Activated T-helper 1 cell treated with Interleukin-2 at 50 U/mL for 16 hours (primary cell): ENCODE measurements around the gene SUB1.
"Not testable (repeated sequence)": the region's sequence is repeated elsewhere in the genome, so short reads cannot be mapped to it uniquely, and the experiment has no call there.

ENCODE experiments used
- DNase-seq: peaks from one replicate; pipeline ENCODE4 v3.0.0-alpha.2; 2020; ENCODE audit warnings: low read depth

Gene SUB1

GRCh38 chr5:32600054-32600622 lies 14.8 kb downstream of the SUB1 start:
- no peak for DNase-seq

GRCh38 chr5:32601623-32602295 lies 16.4 kb downstream of the SUB1 start:
- no peak for DNase-seq

- DNase-seq, result no peak
Measured at GRCh38 chr5:32602906-32603305, 17.5 kb downstream of the SUB1 start.

GRCh38 chr5:32604800-32605765 lies 19.7 kb downstream of the SUB1 start:
- DNase-seq, result no peak

GRCh38 chr5:32605766-32606152 lies 20.4 kb downstream of the SUB1 start:
- DNase-seq, result no peak

GRCh38 chr5:32612134-32612888 lies 27.0 kb downstream of the SUB1 start:
- no peak for DNase-seq

- peak; percentile 64 for DNase-seq
Measured at GRCh38 chr5:32613050-32613672, 27.8 kb downstream of the SUB1 start.

GRCh38 chr5:32615236-32615635 lies 29.9 kb downstream of the SUB1 start:
- no peak for DNase-seq

GRCh38 chr5:32618962-32619361 lies 33.6 kb downstream of the SUB1 start:
- DNase-seq, result no peak

GRCh38 chr5:32621256-32621655 lies 35.9 kb downstream of the SUB1 start:
- no peak for DNase-seq

- DNase-seq, result no peak
Measured at GRCh38 chr5:32625106-32625505, 39.7 kb downstream of the SUB1 start.

GRCh38 chr5:32625547-32625946 lies 40.2 kb downstream of the SUB1 start:
- DNase-seq, result no peak

- DNase-seq, result no peak
Measured at GRCh38 chr5:32627219-32627870, 42.0 kb downstream of the SUB1 start.

- DNase-seq, result no peak
Measured at GRCh38 chr5:32628049-32628844, 42.9 kb downstream of the SUB1 start.

GRCh38 chr5:32630867-32631491 lies 45.6 kb downstream of the SUB1 start:
- no peak for DNase-seq

- DNase-seq, result not testable (repeated sequence)
Measured at GRCh38 chr5:32633017-32633416, 47.7 kb downstream of the SUB1 start.

- DNase-seq, result no peak
Measured at GRCh38 chr5:32638309-32638708, 53.0 kb downstream of the SUB1 start.

- no peak for DNase-seq
Measured at GRCh38 chr5:32639943-32640342, 54.6 kb downstream of the SUB1 start.

GRCh38 chr5:32642276-32643002 lies 57.1 kb downstream of the SUB1 start:
- DNase-seq, result no peak
